IPS-15b (cell line): Measurements from ENCODE around the gene TNFSF18.

Experiments
- H3K27me3 ChIP-seq: one replicate; pipeline ENCODE4 v1.6.1; 2013; ENCODE audit warnings: low read length; ENCODE audit not compliant: control insufficient read depth, insufficient read depth
- H3K36me3 ChIP-seq: one replicate; pipeline ENCODE4 v1.6.1; 2013; ENCODE audit warnings: low read length; ENCODE audit not compliant: control insufficient read depth, insufficient read depth
- H3K4me1 ChIP-seq: one replicate; pipeline ENCODE4 v1.6.1; 2013; ENCODE audit warnings: mild to moderate bottlenecking, low read length; ENCODE audit not compliant: control insufficient read depth, insufficient read depth
- H3K4me3 ChIP-seq: one replicate; pipeline ENCODE4 v1.5.1; 2013; ENCODE audit warnings: low read depth, low read length
- H3K9ac ChIP-seq: one replicate; pipeline ENCODE4 v1.6.1; 2013; ENCODE audit warnings: low read depth, mild to moderate bottlenecking, low read length
- H3K9me3 ChIP-seq: one replicate; pipeline ENCODE4 v1.6.1; 2013; ENCODE audit warnings: mild to moderate bottlenecking, low read length; ENCODE audit not compliant: control insufficient read depth, insufficient read depth

Gene TNFSF18

GRCh38 chr1:173002891-173003838, 47.6 kb downstream of the TNFSF18 start:
- no peak overlapping the region for H3K4me3 ChIP-seq
- H3K36me3 ChIP-seq = no peaks in the 10 kb centered on the region
- H3K4me1 ChIP-seq = no peaks in the 10 kb centered on the region
- H3K9ac ChIP-seq = no peak overlapping the region
- H3K9me3 ChIP-seq = no peaks in the 10 kb centered on the region
- no peaks in the 10 kb centered on the region for H3K27me3 ChIP-seq

- H3K27me3 ChIP-seq = no peaks in the 10 kb centered on the region
- no peak overlapping the region for H3K4me3 ChIP-seq
- no peaks in the 10 kb centered on the region for H3K9me3 ChIP-seq
- no peaks in the 10 kb centered on the region for H3K4me1 ChIP-seq
- no peak overlapping the region for H3K9ac ChIP-seq
- no peaks in the 10 kb centered on the region for H3K36me3 ChIP-seq
Measured at GRCh38 chr1:172999349-172999748, 51.4 kb downstream of the TNFSF18 start.

- Histone ChIP-seq H3K27me3 (no peaks in the 10 kb centered on the region), H3K9ac (no peak overlapping the region), H3K9me3 (no peaks in the 10 kb centered on the region), H3K4me3 (no peak overlapping the region), H3K36me3 (no peaks in the 10 kb centered on the region), H3K4me1 (no peaks in the 10 kb centered on the region)
Measured at GRCh38 chr1:172997941-172998361, 52.8 kb downstream of the TNFSF18 start.

GRCh38 chr1:172993640-172994039, 57.1 kb downstream of the TNFSF18 start:
- Histone ChIP-seq H3K9ac (no peak overlapping the region), H3K9me3 (no peaks in the 10 kb centered on the region), H3K27me3 (no peaks in the 10 kb centered on the region), H3K36me3 (no peaks in the 10 kb centered on the region), H3K4me1 (no peaks in the 10 kb centered on the region), H3K4me3 (no peak overlapping the region)

- H3K36me3 ChIP-seq = no peaks in the 10 kb centered on the region
- H3K9me3 ChIP-seq = no peaks in the 10 kb centered on the region
- H3K4me1 ChIP-seq = no peaks in the 10 kb centered on the region
Measured at GRCh38 chr1:172991674-172992400, 58.9 kb downstream of the TNFSF18 start.

GRCh38 chr1:172990598-172991215, 60.0 kb downstream of the TNFSF18 start:
- Histone ChIP-seq H3K27me3 (no peaks in the 10 kb centered on the region), H3K9me3 (no peaks in the 10 kb centered on the region), H3K36me3 (no peaks in the 10 kb centered on the region), H3K9ac (no peak overlapping the region), H3K4me3 (no peak overlapping the region), H3K4me1 (no peaks in the 10 kb centered on the region)

More at GRCh38 chr1:172991674-172992400, 58.9 kb downstream of the TNFSF18 start:
- H3K4me3 ChIP-seq = no peak overlapping the region
- H3K27me3 ChIP-seq = no peaks in the 10 kb centered on the region
- H3K9ac ChIP-seq = no peak overlapping the region
